Measurements from ENCODE around the gene STK39. TPM values are rescaled to one million over a fixed set of nuclear protein-coding genes. Genes with fewer than 3 reads are reported as not detected.

Gene STK39
- polyA plus RNA-seq, 1 donor (not counting 4 experiments of a cell fraction or from before 2014, with no cell fraction given) = 20.7 TPM

GRCh38 chr2:168231609-168232241, 15.7 kb downstream of the STK39 start:
- DNase-seq (ENCODE audit: low read depth, low spot score) (no peak), FAIRE-seq (no peak)
- TF ChIP-seq EZH2 (IDR thresholded peaks at IDR 0.05; ENCODE audit: low read length) (no peak), CTCF (optimal IDR thresholded peaks at IDR 0.05 in 1 of 3, IDR thresholded peaks at IDR 0.05 in 1 of 3, conservative IDR thresholded peaks at IDR 0.05 in 1 of 3; ENCODE audit: extremely low read depth in 1 of 3, insufficient read depth in 2 of 3, low read length in 3 of 3) (no peak)
- no peak overlapping the region for H3K4me2 ChIP-seq (ENCODE audit: control insufficient read depth, extremely low read depth, insufficient read depth, low read depth, low read length)
- no peak overlapping the region for H3K9ac ChIP-seq (ENCODE audit: control insufficient read depth, extremely low read depth, insufficient read depth, low read length)
- H3K9me1 ChIP-seq (ENCODE audit: control insufficient read depth, extremely low read depth, insufficient read depth, low read length) = no peaks in the 10 kb centered on the region
- H2AFZ ChIP-seq (ENCODE audit: control insufficient read depth, low read length) = no peak overlapping the region
- dilution Hi-C loops (cut with MboI; ENCODE audit: extremely low pct_ligation_motif_present, low sequenced_read_pairs) = no loop called here
- no peaks in the 10 kb centered on the region for H3K9me3 ChIP-seq (ENCODE audit: control insufficient read depth, low read depth, low read length)
- peaks cover 5% of the 10 kb centered on the region for H3K79me2 ChIP-seq (ENCODE audit: control insufficient read depth, insufficient read depth, low read length)
- H3K27ac ChIP-seq (ENCODE audit: control insufficient read depth, insufficient read depth, low read length) = no peak overlapping the region
- H3K27me3 ChIP-seq (ENCODE audit: control insufficient read depth, extremely low read depth, insufficient read depth, low read length) = no peaks in the 10 kb centered on the region
- H3K36me3 ChIP-seq (ENCODE audit: control insufficient read depth in 2 of 2, extremely low read depth in 1 of 2, insufficient read depth in 2 of 2, low read length in 2 of 2) = peaks cover 0 to 4% of the 10 kb centered on the region in 2 experiments
- no peaks in the 10 kb centered on the region for H3K4me1 ChIP-seq (ENCODE audit: control insufficient read depth, extremely low read depth, insufficient read depth, low read length)
- no peaks in the 10 kb centered on the region for H4K20me1 ChIP-seq (ENCODE audit: control insufficient read depth, extremely low read depth, insufficient read depth, low read length)
- no peak overlapping the region for H3K4me3 ChIP-seq (ENCODE audit: control insufficient read depth in 2 of 3, extremely low read depth in 1 of 3, insufficient read depth in 2 of 3, low read depth in 1 of 3, low read length in 3 of 3)

GRCh38 chr2:168230389-168230788, 17.0 kb downstream of the STK39 start:
- Histone ChIP-seq H3K4me1 (ENCODE audit: control insufficient read depth, extremely low read depth, insufficient read depth, low read length) (no peaks in the 10 kb centered on the region), H3K4me3 (ENCODE audit: control insufficient read depth in 2 of 3, extremely low read depth in 1 of 3, insufficient read depth in 2 of 3, low read depth in 1 of 3, low read length in 3 of 3) (no peak overlapping the region), H3K9me1 (ENCODE audit: control insufficient read depth, extremely low read depth, insufficient read depth, low read length) (no peaks in the 10 kb centered on the region), H3K79me2 (ENCODE audit: control insufficient read depth, insufficient read depth, low read length) (peaks cover 7% of the 10 kb centered on the region), H2AFZ (ENCODE audit: control insufficient read depth, low read length) (no peak overlapping the region), H4K20me1 (ENCODE audit: control insufficient read depth, extremely low read depth, insufficient read depth, low read length) (no peaks in the 10 kb centered on the region), H3K27ac (ENCODE audit: control insufficient read depth, insufficient read depth, low read length) (no peak overlapping the region), H3K9me3 (ENCODE audit: control insufficient read depth, low read depth, low read length) (no peaks in the 10 kb centered on the region), H3K27me3 (ENCODE audit: control insufficient read depth, extremely low read depth, insufficient read depth, low read length) (no peaks in the 10 kb centered on the region), H3K36me3 (ENCODE audit: control insufficient read depth in 2 of 2, extremely low read depth in 1 of 2, insufficient read depth in 2 of 2, low read length in 2 of 2) (peaks cover 0 to 4% of the 10 kb centered on the region in 2 experiments), H3K4me2 (ENCODE audit: control insufficient read depth, extremely low read depth, insufficient read depth, low read depth, low read length) (no peak overlapping the region), H3K9ac (ENCODE audit: control insufficient read depth, extremely low read depth, insufficient read depth, low read length) (no peak overlapping the region)
- dilution Hi-C loops (cut with MboI; ENCODE audit: extremely low pct_ligation_motif_present, low sequenced_read_pairs) = no loop called here
- FAIRE-seq (no peak), DNase-seq (ENCODE audit: low read depth, low spot score) (no peak)
- no peak for TF ChIP-seq CTCF (optimal IDR thresholded peaks at IDR 0.05 in 1 of 3, IDR thresholded peaks at IDR 0.05 in 1 of 3, conservative IDR thresholded peaks at IDR 0.05 in 1 of 3; ENCODE audit: extremely low read depth in 1 of 3, insufficient read depth in 2 of 3, low read length in 3 of 3)
- TF ChIP-seq EZH2 (IDR thresholded peaks at IDR 0.05; ENCODE audit: low read length) = no peak
